ENCODE data around the gene RABGAP1L. TPM values are rescaled to one million over a fixed set of nuclear protein-coding genes. Genes with fewer than 3 reads are reported as not detected.

RABGAP1L gene
- total RNA-seq, 4 donors from 2014 or later: 39.3 to 101 (median 63.7) TPM

- WGBS: 75% methylated on average over 10 of the region's 10 CpGs
- peaks cover 0 to 6% (median 2%) of the 10 kb centered on the region in 4 donors for H3K4me1 ChIP-seq
- H3K36me3 ChIP-seq: peaks cover 26 to 98% (median 86%) of the 10 kb centered on the region in 4 donors
- no peaks in the 10 kb centered on the region for H3K27me3 ChIP-seq
- TF ChIP-seq, protein P1, sequence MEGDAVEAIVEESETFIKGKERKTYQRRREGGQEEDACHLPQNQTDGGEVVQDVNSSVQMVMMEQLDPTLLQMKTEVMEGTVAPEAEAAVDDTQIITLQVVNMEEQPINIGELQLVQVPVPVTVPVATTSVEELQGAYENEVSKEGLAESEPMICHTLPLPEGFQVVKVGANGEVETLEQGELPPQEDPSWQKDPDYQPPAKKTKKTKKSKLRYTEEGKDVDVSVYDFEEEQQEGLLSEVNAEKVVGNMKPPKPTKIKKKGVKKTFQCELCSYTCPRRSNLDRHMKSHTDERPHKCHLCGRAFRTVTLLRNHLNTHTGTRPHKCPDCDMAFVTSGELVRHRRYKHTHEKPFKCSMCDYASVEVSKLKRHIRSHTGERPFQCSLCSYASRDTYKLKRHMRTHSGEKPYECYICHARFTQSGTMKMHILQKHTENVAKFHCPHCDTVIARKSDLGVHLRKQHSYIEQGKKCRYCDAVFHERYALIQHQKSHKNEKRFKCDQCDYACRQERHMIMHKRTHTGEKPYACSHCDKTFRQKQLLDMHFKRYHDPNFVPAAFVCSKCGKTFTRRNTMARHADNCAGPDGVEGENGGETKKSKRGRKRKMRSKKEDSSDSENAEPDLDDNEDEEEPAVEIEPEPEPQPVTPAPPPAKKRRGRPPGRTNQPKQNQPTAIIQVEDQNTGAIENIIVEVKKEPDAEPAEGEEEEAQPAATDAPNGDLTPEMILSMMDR (IDR thresholded peaks at IDR 0.05): no peak
- no peak for TF ChIP-seq EP300 (IDR thresholded peaks at IDR 0.05)
- TF ChIP-seq POLR2A (IDR thresholded peaks at IDR 0.05; ENCODE audit: low read depth): no peak
- TF ChIP-seq POLR2AphosphoS5 (IDR thresholded peaks at IDR 0.05): no peak
- no peak overlapping the region for H3K4me3 ChIP-seq
- no peaks in the 10 kb centered on the region for H3K9me3 ChIP-seq
- no peak overlapping the region for H3K27ac ChIP-seq (replicated peaks in 1 of 4)
- DNase-seq (ENCODE audit: extremely low spot score): no peak
- intact Hi-C loops (cut with DNase I): no loop called here
Observed at GRCh38 chr1:175009532-175009931, 850.2 kb downstream of the RABGAP1L start.

DNA sequence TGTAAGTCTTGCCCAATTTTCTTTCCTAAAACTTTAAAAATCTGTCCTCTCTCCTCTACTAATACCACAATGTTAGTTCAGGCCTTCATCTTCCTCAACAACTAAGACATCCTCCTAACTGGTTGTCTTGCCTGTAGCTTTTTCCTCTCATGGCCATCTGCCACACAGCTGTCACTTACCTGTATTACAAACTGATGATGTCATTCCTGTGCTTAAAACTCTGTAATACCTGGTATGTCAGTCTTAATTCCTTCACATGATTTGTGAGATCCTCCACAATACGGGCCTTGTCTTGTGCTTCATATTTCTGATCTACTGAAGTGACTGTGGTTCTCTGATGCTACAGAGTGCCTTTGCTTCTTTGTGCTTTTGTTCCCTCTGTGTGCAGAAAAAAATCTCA is 854.1 kb downstream of the RABGAP1L start:
- no peak for TF ChIP-seq POLR2A (IDR thresholded peaks at IDR 0.05; ENCODE audit: low read depth)
- no peak for TF ChIP-seq POLR2AphosphoS5 (IDR thresholded peaks at IDR 0.05)
- TF ChIP-seq, protein P1 (IDR thresholded peaks at IDR 0.05): no peak
- no peak for TF ChIP-seq EP300 (IDR thresholded peaks at IDR 0.05)
- intact Hi-C loops (cut with DNase I): no loop called here
- WGBS: 73% methylated on average over 1 of the region's 1 CpG
- Histone ChIP-seq H3K36me3 (peaks cover 41 to 100% (median 98%) of the 10 kb centered on the region in 4 donors), H3K27ac (replicated peaks in 1 of 4) (no peak overlapping the region), H3K4me1 (peaks cover 0 to 6% (median 2%) of the 10 kb centered on the region in 4 donors), H3K4me3 (no peak overlapping the region), H3K27me3 (no peaks in the 10 kb centered on the region), H3K9me3 (no peaks in the 10 kb centered on the region)
- DNase-seq (ENCODE audit: extremely low spot score): no peak

DNA sequence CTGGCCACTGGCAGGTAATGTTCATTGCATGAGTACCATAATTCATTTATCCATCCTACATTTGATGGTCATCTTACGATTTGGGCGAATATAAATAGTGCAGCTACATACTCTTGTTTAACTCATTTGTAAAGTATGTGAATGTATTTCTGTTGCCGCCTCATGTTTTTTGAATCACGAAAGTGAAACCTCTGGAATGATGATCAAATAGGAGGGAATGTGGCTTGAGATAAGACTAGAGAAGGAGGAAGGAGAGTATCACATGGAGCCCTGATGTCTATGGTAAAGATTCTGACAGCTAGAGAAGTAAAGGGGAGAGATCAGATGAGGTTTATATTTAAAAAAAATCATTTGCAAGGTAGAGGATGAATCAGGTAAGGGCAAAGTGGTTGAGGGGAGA is 855.9 kb downstream of the RABGAP1L start:
- no peak for TF ChIP-seq EP300 (IDR thresholded peaks at IDR 0.05)
- TF ChIP-seq POLR2AphosphoS5 (IDR thresholded peaks at IDR 0.05): no peak
- TF ChIP-seq, protein P1 (IDR thresholded peaks at IDR 0.05): no peak
- TF ChIP-seq POLR2A (IDR thresholded peaks at IDR 0.05; ENCODE audit: low read depth): no peak
- Histone ChIP-seq H3K36me3 (peaks cover 39 to 93% (median 88%) of the 10 kb centered on the region in 4 donors), H3K4me1 (peaks cover 0 to 4% (median 0%) of the 10 kb centered on the region in 4 donors)

GRCh38 chr1:175019524-175019923 is 860.2 kb downstream of the RABGAP1L start:
- TF ChIP-seq POLR2A (IDR thresholded peaks at IDR 0.05; ENCODE audit: low read depth) (no peak), POLR2AphosphoS5 (IDR thresholded peaks at IDR 0.05) (no peak), EP300 (IDR thresholded peaks at IDR 0.05) (no peak)
- TF ChIP-seq, protein P1 (IDR thresholded peaks at IDR 0.05): no peak
- no peaks in the 10 kb centered on the region for H3K27me3 ChIP-seq
- H3K9me3 ChIP-seq: no peaks in the 10 kb centered on the region
- no peak for DNase-seq (ENCODE audit: extremely low spot score)
- no peak overlapping the region for H3K27ac ChIP-seq (replicated peaks in 1 of 4)
- peaks cover 5 to 23% (median 15%) of the 10 kb centered on the region in 4 donors for H3K4me1 ChIP-seq
- intact Hi-C loops (cut with DNase I): no loop called here
- peaks cover 15 to 54% (median 47%) of the 10 kb centered on the region in 4 donors for H3K36me3 ChIP-seq
- 84% methylated on average over 3 of the region's 3 CpGs for WGBS
- H3K4me3 ChIP-seq: no peak overlapping the region

More for the DNA sequence above, 855.9 kb downstream of the RABGAP1L start:
- no peak overlapping the region for H3K4me3 ChIP-seq
- no peak overlapping the region for H3K27ac ChIP-seq (replicated peaks in 1 of 4)
- no peaks in the 10 kb centered on the region for H3K9me3 ChIP-seq
- H3K27me3 ChIP-seq: no peaks in the 10 kb centered on the region
- no peak for DNase-seq (ENCODE audit: extremely low spot score)
- intact Hi-C loops (cut with DNase I): no loop called here
- 86% methylated on average over 4 of the region's 4 CpGs for WGBS
